Activated T-cell treated with anti-CD3 and anti-CD28 coated beads for 1 hour (primary cell): ENCODE data around the gene NASP.
A peak's percentile ranks its signal among the peaks of the same experiment; 100 is the strongest.
"Not testable (repeated sequence)": the region's sequence is repeated elsewhere in the genome, so short reads cannot be mapped to it uniquely, and the experiment has no call there.

Experiments
- DNase-seq: peaks from one replicate; pipeline ENCODE4 v3.0.0-alpha.2; 2020; ENCODE audit warnings: low read depth

The NASP gene

DNA sequence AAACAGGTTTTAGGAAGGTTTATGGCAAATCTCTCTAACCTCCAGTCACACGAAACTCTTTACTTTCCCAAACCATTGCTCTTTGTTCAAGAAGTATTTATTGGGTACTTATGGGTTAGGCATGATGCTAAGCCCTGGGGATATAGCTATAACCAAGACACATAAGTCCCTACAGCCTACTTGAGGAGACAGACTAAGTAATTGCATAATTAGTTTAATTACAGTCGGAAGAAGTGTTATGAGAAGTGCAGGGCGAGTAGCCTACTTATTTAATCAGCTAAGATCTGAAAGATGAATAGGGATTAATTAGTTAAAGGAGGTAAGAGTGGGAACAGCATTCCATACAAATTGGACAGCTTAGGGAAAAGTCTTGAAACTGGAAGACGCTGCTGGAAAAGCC lies 13.2 kb upstream of the NASP start:
- DNase-seq, result no peak

DNA sequence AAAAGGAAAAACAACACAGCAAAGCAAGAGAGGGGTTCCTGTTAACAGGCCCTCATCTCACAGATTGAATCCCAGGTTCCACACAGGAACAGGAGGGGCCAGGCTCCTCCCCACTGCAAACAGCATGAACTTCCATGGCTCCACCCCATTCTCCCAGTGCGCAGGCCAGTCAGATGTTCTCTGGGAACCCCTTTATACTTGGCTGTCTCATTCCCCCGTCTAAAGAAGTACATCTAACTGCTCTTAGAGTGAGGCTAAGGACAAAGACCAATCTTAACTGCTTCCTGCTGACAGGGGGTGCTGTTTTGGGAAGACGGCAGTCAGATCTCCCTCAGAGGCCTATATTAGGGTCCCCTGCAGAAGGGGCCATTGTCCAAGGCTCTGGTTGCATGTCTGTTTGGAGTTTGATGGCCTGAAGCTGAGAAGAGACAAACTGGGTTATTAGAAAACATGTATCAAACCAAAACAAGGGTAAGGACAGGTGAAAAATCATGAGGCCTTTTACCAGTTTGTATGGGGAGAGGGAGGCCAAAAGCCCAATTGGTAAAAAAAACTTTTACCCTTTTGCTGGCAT lies 10.5 kb upstream of the NASP start:
- no peak for DNase-seq

DNA sequence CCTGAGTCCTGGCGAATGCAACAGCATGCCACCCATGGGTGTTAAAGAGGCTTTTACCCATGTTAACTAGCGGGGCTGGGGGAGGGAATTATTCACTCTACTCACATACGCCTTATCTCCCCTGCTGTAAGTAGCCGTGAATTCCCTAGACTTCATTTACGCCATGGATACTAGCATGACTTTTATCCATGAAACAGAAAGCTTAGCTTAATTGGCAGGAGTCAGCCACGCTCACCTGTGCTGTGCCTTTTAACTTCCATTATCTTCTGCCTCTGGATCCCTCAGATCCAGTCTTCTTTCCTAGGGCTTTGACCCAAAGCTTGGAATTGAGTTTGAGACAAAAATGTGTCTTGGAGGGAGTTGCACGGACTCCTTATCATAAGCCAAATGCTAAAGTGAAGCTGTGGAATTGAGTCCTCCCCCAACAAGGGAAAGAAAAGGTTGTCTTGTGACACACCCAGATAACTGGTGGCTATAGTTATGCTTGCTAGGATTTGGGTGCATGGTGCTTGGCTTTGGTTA lies 9.7 kb upstream of the NASP start:
- no peak for DNase-seq

DNA sequence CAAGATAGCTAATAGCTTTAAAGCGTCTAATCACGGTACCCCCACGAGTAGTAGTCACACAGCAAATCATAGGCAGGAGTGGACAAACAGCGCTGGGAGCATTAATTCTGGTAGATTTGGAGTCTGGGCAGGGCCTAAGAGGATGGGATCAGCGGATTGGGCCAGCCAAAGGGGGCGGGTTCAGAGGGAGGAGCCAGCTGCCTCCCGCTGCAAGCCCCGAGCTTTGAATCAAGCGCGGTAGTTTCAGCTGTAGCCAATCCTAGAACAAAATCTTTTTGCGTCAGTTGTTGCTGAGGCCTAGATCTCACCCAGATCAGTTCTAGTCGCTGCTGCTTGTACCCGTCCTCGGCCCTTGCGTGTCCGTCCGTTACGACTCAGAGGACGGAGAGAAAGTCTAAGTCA lies 576 bp upstream of the NASP start:
- peak; percentile 86 for DNase-seq

DNA sequence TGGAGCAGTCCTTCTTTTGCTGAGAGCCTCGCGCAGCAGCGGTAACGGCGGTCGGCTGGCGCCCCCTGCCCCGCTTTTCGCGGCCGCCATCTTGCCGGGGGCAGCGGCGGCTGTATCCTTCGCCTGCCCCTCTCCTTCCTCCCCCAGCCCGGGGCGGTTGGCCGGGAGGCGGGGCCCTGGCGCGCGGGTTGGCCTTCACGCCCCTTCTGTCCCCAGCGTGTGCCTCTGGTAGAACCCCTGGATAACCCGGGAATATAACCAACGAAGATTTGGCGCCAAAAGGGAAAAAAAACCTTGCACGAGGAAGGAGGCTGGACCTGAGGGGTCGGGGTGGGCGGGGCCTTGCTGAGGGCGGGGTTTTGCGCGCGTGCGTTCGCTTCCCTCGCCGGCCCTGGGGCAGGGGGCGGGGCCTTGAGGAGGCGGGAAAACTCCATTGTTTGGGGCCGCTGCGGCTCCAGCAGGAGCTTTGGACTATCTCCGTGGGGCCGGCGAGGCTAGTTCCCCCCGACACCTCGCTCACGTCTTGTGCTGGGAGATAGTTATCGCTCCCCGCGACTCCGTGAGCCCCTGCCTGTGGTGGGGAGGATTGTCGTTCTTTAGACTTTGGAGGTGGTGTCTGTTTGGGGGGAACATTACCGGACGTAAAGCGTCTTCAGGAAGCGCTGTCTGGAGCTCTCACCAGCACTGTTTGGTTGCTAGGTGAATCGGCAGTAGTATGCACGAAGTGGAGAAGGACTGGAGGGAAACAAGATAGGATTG lies 689 bp downstream of the NASP start:
- peak; percentile 80 for DNase-seq

DNA sequence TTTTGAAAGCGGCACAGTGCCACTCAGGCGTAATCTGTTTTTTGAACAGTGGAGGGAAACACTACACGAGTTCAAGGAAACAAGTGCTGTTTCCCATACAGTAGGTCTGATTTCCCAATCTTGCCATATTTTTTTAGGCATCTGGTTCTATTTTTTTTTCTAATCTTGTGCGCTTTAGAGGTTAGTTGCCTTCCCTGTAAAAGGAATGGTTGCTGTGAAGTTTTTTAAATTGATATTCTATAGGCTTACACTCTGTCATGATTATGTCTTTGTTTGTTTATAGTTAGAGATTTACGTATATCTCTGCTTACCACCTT lies 1.2 kb downstream of the NASP start:
- no peak for DNase-seq

DNA sequence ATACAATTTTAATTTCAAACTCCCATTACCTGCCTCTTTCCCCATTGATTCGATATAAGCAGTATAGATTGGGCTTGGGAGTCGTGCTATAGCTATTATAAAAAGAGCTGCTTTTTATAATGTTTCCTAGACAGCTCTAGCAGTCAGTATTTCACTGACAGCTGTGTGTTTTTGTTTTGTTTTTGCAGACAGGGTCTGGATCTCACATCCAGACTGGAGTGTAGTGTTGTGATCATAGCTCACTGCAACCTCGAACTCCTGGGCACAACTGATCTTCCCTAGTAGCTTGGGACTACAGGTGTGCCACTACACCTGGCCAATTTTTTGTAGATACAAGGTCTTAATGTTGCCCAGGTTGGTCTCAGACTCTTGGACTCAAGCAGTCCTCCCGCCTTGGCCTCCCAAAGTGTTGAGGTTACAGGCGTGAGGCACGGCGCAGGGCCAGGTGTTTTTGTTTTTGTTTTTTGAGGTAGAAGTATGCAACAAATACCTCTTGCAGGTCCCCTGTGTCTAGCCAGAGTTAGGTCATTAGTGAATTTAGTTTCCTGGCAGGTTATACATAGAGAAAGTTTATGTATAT lies 1.7 kb downstream of the NASP start:
- no peak for DNase-seq

DNA sequence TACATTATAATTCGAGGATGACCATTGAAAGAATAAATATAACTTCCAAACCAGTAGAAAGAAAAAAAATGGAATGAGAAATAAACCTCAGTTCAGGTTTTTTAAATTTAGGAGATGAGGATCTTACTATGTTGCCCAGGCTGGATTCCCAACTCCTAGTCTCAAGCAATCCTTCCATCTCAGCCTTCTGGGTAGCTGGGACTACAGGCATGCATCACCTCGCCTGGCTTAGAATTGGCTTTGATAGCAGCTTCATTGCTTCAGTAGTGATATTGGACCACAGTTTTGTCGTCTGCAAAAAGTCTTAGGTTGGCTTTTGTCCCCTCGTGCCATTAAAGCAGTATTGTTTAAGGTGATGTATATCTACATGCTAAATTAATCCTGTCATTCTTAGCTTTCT lies 2.9 kb downstream of the NASP start:
- no peak for DNase-seq

DNA sequence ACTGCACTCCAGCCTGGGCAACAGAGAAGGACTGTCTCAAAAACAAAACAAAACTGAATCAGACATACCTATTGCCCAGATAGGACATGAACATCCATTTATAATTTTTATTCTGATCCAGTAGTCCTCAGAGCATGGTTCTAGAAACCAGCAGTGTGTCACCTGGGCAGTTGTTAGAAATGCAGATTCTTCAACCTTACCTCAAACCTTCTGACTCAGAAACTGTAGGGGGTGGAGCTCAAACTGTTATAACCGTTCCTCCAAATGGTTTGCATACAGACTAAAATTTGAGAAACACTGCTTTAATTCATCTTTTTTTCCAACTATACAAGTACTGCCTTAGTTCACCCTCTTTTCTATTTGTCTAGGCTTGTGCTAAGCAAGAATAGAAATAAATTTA lies 6.0 kb downstream of the NASP start:
- DNase-seq, result no peak

DNA sequence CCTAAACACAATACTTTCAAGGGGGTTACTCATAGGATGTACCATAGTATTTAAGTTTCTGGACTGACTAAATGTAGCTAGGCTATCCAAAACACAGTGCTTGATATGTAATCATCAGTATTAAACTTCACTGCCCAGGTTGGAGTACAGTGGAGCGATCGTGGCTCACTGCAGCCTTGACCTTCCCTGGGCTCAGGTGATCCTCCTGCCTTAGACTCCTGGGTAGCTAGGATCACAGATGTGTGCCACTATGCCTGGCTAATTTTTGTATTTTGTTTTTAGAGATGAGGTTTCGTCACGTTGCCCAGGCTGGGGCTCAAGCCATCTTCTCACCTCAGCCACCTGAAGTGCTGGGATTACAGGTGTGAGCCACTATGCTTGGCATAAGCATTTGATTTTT lies 10.6 kb downstream of the NASP start:
- no peak for DNase-seq

DNA sequence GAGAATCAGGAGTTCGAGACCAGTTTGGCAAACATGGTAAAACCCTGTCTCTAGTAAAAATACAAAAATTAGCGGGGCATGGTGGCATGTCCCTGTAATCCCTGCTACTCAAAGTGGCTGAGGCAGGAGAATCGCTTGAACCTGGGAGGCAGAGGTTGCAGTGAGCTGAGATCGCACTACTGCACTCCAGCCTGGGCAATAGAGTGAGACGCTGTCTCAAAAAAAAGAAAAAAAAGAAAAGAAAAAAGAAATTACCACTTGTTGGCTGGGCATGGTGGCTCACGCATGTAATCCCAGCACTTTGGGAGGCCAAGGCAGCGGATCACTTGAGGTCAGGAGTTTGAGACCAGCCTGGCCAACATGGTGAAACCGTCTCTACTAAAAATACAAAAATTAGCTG lies 12.9 kb downstream of the NASP start:
- DNase-seq, result not testable (repeated sequence)

DNA sequence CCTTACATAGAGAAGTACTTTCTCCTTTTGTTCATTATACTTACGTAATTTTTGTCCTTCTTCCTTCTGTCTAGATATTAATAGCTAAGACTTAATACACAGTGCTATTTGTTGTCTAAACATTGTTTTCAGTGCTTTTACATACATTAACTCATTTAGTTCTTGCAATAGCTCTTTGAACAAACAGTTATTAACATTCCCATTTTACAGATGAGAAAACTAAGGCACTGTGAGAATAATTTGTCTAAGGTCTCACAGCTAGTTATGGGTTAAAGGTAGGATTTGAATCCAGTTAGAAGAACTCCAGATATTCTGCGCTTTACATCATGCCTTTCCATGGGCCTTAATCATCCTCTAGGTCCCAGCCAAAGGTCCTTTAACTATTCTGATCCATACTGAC lies 20.4 kb downstream of the NASP start:
- DNase-seq, result no peak

DNA sequence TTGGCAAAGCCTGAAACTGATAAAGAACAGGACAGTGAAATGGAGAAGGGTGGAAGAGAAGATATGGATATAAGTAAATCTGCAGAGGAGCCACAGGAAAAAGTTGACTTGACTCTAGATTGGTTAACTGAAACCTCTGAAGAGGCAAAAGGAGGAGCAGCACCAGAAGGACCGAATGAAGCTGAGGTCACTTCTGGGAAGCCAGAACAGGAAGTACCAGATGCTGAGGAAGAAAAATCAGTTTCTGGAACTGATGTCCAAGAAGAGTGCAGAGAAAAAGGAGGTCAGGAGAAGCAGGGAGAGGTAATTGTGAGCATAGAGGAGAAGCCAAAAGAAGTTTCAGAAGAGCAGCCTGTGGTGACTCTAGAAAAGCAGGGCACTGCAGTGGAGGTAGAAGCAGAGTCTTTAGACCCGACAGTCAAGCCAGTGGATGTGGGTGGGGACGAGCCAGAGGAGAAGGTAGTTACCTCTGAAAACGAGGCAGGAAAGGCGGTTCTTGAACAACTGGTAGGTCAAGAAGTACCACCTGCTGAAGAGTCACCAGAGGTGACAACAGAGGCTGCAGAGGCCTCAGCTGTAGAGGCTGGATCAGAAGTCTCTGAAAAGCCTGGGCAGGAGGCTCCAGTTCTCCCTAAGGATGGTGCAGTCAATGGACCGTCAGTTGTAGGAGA lies 23.7 kb downstream of the NASP start:
- no peak for DNase-seq

DNA sequence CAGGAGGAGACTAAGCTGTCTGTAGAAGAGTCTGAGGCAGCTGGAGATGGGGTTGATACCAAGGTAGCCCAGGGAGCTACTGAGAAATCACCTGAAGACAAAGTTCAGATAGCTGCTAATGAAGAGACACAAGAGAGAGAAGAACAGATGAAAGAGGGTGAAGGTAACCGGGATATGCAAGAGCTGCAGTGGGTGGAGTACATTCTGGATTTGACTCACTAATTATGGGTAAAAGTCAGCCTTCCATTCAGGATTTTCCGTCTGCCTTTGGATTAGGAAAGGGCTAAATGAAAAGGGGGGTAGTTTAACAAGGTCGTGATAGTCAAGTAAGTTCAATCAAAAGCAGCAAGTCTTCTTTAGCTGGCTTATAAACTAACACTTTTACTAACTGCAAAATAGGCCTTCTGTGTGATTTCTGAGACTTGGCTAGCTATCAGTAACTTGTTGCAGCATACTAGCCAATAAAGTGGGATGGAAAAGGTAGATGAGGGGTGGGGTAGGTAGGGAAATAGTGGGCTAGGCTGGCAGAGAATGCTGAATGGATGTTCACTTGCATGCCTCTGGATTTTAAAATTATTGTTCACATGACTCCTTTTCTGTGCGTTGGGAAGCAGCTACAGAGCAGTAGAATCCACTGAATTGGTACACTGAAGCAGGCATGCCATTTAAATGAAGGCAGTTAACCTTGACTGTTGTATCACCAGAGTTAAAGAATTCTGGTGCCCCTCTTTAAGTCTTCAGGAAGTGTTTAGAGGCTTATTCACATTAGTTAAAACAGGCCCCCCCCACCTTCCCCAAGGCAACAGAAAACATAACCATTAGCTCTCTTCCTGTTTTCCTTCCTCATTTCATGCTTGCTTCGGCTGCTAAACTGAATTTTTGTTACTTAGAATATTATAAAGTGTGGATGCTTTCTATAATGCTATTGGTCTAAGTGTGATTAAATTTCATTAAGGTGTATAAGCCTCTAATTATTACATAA lies 24.6 kb downstream of the NASP start:
- DNase-seq, result no peak

DNA sequence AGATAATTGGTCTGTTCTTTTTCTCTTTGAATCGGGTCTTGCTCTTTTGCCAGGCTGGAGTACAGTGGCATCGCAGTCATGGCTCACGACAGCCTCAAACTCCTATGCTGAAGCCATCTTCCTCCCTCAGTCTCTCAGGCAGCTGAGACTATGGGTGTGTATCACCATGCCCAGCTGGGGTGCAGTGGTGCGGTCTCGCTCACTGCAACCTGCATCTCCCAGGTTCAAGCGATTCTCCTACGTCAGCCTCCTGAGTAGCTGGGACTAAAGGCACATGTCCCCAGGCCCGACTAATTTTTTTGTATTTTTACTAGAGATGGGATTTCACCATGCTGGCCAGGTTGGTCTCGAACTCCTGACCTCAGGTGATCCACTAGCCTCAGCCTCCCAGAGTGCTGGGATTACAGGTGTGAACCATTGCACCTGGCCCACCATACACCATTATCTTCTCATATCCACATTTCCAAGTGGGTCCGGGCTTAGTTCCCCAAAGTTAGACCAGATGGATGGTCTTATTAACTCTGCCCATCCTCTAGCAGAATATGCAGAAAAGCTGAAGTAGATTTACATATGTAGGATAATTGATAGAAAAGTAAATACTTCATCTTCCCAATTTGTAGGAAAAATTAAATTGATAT lies 26.9 kb downstream of the NASP start:
- no peak for DNase-seq

DNA sequence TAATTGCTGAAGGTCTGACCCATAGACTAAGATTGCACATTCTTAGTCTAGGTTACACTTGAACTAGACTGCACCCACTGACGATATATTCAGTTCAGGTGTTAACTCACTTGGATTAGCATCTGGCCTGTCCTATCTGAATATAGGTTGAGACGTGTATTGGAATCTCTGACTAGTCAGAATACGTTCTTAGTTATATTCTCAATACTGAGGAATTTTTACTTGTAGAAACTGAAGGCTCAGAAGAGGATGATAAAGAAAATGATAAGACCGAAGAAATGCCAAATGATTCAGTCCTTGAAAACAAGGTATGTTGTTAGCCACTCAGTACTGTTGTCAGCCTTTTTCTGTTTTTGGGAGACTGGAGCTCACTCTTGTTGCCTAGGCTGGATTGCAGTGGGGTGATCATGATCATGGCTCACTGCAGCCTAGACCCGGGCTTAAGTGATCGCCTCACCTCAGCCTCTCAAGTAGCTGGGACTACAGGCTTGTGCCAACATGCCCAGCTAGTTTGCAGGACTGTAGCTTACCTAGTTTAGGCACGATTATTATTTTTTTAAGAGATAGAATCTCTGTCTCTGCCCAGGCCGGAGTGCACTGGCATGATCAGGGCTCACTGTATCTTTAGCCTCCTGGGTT lies 29.2 kb downstream of the NASP start:
- DNase-seq, result no peak

DNA sequence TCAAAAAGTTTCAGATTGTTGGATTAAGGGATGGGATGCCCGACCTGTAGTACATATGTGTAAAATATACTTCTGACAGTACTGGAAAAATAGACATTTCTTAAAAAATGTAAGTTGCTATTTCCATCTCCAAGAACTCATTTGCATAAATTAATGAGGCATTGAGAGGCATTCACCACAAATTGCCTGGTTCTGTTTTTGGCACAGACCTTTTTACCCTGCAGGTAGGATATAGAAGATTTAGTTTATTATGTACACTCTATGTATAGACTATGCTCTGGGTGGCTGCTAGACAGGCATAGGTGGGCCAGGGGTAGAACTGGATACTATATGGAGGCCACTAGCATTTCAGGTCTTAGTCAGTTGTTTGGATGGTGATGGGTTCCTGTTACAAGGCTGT lies 32.0 kb downstream of the NASP start:
- no peak for DNase-seq

DNA sequence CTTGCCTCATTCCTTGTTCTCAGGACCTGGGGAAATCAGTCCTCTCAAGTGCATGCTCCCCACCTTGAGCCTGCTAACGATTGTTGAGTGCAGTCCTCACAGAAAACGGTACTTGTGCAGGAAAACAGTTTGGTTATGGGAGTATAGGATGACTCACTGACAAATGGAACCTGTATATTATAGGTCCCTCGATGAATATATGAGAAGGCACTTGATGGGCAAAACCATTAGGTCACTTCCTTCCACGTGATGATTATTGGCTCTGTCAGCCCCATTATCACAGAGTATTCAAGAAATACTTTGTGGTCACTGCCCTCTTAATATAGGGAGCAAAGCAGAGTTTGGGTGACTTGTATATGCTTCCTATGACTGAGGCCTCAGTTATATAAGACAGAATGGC lies 33.8 kb downstream of the NASP start:
- no peak for DNase-seq

DNA sequence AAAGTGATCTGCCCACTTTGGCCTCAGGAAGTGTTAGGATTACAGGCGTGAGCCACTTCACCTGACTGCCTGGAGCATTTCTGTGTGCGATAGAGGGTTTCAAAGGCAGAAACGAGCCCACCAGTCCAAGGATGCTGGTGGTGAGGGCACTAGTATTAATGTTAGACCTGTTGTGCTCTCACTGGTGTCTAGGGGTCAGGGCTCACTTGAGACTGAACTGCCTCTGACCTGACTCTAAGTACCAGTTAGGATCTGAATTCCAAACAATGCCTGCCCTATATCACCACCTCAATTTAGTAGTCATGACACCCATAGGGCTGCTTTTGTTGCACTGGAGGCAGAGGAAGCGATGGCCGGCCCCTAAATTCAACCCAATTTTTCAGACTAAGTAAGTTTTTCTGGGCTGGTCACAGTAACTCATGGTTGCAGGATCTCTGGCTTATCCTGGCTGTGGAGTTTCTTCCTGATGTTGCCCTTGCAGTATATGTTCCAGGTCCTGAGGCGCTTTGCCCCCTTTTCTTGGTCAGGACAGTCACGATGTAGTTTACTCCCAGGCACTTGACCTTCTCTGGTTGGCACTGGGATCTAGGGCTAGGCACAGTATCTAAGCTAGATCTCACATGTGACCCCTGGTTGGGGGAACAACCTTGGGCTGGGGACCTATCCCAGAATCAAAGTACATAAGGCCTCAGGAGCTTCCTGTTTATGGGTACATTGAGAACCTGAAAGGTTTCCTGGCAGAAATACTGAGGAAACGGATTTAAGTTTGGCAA lies 35.5 kb downstream of the NASP start:
- no peak for DNase-seq
